Neuronal stem cell (in vitro differentiated cells): Measurements from ENCODE around the gene MRRF. TPM values are rescaled to one million over a fixed set of nuclear protein-coding genes. Genes with fewer than 3 reads are reported as not detected.

Experiments
- small RNA-seq: library from polyadenylated mRNA; stranded (forward); fragments of <200 nt; extraction: miRNeasy Mini kit (QIAGEN cat#:217004); gene quantifications from one replicate; pipeline ENCODE3, GENCODE V24; 2013; ENCODE audit not compliant: insufficient read depth

MRRF gene

Small RNA genes within 50 kb of the gene (small RNA-seq; reads per million reads assigned to genes)
- gene AL162424.1 = not detected
